ENCODE results near the gene IKZF2.

DNA sequence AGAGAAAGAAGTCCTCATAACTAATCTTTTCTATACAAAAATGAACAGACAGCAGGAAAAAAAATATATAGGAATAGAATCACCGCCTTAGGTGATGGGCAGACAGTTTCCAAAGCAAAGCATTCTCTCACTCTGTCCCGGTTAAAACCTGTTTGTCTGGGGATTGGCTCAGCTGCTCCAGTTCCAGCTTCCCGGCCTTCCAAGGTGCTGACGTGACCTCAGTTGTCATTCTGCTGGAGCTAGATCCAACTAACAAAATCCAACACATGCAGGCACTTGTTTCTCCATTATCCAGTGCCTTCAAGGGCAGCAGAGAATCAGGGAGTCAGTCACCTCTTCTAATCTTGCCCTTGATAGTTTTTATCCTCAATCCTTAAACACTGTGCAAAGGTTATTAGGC, 52.8 kb downstream of the IKZF2 start:
- TF ChIP-seq, protein P1, sequence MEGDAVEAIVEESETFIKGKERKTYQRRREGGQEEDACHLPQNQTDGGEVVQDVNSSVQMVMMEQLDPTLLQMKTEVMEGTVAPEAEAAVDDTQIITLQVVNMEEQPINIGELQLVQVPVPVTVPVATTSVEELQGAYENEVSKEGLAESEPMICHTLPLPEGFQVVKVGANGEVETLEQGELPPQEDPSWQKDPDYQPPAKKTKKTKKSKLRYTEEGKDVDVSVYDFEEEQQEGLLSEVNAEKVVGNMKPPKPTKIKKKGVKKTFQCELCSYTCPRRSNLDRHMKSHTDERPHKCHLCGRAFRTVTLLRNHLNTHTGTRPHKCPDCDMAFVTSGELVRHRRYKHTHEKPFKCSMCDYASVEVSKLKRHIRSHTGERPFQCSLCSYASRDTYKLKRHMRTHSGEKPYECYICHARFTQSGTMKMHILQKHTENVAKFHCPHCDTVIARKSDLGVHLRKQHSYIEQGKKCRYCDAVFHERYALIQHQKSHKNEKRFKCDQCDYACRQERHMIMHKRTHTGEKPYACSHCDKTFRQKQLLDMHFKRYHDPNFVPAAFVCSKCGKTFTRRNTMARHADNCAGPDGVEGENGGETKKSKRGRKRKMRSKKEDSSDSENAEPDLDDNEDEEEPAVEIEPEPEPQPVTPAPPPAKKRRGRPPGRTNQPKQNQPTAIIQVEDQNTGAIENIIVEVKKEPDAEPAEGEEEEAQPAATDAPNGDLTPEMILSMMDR (IDR thresholded peaks at IDR 0.05): no peak
- TF ChIP-seq POLR2A (IDR thresholded peaks at IDR 0.05) (no peak), EP300 (IDR thresholded peaks at IDR 0.05) (no peak)
